Measurements from ENCODE around the gene SUPT5H. TPM values are rescaled to one million over a fixed set of nuclear protein-coding genes. Genes with fewer than 3 reads are reported as not detected.
"Not testable (repeated sequence)": the region's sequence is repeated elsewhere in the genome, so short reads cannot be mapped to it uniquely, and the experiment has no call there.

The SUPT5H gene
- total RNA-seq, 3 donors from 2014 or later = 101 to 122 (median 102) TPM

DNA sequence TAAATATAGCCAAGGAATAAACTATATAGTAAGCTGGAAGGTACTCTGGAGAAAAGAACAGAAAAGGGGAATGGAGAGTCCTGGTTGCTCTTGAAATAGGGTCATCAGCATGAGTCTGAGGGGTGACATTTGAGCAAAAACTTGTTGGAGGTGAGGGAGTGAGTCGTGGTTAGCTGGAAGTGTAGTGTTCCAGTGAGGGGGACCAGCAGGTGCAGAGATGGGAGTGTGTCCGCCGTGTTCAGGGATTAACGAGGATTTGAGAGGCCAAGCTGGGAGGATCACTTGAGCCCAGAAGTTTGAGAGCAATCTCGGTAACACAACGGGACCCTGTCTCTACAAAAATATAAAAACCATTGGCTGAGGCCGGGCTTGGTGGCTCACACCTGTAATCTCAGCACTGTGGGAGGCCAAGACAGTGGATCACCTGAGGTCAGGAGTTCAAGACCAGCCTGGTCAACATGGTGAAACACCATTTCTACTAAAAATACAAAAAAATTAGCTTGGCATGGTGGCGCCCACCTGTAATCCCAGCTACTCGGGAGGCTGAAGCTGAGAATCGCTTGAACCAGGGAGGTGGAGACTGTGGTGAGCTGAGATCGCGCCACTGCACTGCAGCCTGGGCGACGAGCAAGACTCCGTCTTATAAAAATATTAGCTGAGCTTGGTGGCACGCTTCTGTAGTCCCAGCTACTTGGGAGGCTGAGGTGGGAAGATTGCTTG is 1.1 kb downstream of the SUPT5H start:
- Histone ChIP-seq H3K4me1 (ENCODE audit: low read depth) (peaks cover 12% of the 10 kb centered on the region), H3K4me3 (no peak overlapping the region), H3K9me3 (no peaks in the 10 kb centered on the region), H3K36me3 (ENCODE audit: low read depth) (no peaks in the 10 kb centered on the region)
- ATAC-seq (no peak), DNase-seq (peak in 1 of 3 donors; percentile 29)
- intact Hi-C loops (cut with DNase I, micrococcal nuclease) = no loop called here
- TF ChIP-seq, protein P1, sequence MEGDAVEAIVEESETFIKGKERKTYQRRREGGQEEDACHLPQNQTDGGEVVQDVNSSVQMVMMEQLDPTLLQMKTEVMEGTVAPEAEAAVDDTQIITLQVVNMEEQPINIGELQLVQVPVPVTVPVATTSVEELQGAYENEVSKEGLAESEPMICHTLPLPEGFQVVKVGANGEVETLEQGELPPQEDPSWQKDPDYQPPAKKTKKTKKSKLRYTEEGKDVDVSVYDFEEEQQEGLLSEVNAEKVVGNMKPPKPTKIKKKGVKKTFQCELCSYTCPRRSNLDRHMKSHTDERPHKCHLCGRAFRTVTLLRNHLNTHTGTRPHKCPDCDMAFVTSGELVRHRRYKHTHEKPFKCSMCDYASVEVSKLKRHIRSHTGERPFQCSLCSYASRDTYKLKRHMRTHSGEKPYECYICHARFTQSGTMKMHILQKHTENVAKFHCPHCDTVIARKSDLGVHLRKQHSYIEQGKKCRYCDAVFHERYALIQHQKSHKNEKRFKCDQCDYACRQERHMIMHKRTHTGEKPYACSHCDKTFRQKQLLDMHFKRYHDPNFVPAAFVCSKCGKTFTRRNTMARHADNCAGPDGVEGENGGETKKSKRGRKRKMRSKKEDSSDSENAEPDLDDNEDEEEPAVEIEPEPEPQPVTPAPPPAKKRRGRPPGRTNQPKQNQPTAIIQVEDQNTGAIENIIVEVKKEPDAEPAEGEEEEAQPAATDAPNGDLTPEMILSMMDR (IDR thresholded peaks at IDR 0.05) = no peak

DNA sequence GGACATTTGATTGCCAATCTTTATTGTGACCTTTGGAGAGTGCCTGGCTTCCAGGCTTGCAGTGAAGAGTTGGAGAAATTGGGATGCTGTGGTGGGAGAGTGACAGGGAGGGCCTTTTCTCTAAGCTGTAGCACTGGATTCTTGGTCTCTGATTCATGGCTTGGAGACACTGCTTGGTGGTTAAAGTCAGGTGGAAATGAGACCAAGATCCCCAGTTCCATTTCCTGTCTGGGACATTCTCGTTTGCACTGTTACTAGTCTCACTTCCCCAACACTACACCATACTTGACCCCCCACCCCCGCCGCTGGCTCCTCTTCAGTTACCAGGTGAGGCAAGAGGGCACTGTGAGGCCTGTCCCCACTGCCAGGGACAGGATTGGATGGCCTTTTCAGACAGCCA is 2.9 kb downstream of the SUPT5H start:
- Histone ChIP-seq H3K9me3 (no peaks in the 10 kb centered on the region), H3K36me3 (ENCODE audit: low read depth) (no peaks in the 10 kb centered on the region), H3K4me1 (ENCODE audit: low read depth) (peaks cover 12% of the 10 kb centered on the region), H3K4me3 (no peak overlapping the region)
- intact Hi-C loops (cut with DNase I, micrococcal nuclease) = no loop called here
- ATAC-seq (no peak), DNase-seq (peak in 1 of 3 donors; percentile 40)
- TF ChIP-seq, protein P1 (IDR thresholded peaks at IDR 0.05) = no peak

DNA sequence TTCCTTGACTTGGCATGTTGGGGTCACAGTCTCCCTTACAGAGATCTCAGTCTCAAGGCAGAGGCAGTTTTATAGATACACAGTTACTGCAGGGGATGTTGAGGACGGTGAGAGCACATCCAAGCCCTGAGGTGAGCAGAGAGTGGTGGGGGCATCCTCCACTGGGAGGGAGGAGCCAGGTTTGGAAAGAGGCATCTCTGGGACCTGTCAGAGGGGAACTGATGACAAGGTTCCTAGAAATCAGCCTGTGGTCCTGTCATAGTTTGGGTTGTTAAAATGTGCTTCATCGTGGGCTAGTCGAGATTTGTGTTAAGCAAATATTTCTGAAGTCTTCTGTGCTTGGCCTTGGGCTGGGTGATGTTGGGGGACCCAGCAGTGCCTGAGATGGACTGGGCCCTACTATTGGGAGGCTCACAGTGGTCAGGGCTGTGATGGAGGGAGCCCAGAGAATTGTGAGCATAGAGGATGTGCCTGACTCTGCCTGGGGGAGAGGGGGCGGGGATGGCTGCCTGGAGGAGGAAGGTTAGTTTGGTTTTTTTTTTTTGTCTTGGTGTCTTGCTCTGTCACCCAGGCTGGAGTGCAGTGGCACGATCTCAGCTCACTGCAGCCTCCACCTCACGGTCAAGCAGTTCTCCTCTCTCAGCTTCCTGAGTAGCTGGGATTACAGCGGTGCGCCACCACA is 3.9 kb downstream of the SUPT5H start:
- ATAC-seq = no peak
- DNase-seq = peak in 1 of 3 donors; percentile 3

DNA sequence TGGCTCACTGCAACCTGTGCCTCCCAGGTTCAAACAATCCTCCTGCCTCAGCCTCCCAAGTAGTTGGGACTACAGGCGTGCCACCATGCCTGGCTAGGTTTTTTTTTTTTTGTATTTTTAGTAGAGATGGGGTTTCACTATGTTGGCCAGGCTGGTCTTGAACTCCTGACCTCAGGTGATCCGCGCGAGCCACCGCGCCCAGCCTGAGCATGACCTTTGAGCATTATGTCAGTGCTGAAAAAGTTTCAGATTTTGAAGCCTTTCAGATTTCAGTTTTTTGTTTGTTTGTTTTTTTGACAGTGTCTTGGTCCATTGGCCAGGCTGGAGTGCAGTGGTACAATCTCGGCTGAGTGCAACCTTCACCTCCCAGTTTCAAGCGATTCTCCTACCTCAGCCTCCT is 5.9 kb downstream of the SUPT5H start:
- intact Hi-C loops (cut with DNase I, micrococcal nuclease); H3K36me3 ChIP-seq (ENCODE audit: low read depth); H3K9me3 ChIP-seq; H3K4me3 ChIP-seq; DNase-seq; ATAC-seq: not testable (repeated sequence)
- peaks cover 10% of the 10 kb centered on the region for H3K4me1 ChIP-seq (ENCODE audit: low read depth)

More for the DNA sequence above, 3.9 kb downstream of the SUPT5H start:
- Histone ChIP-seq H3K36me3 (ENCODE audit: low read depth) (no peaks in the 10 kb centered on the region), H3K4me3 (no peak overlapping the region), H3K4me1 (ENCODE audit: low read depth) (peaks cover 12% of the 10 kb centered on the region), H3K9me3 (no peaks in the 10 kb centered on the region)
- TF ChIP-seq, protein P1 (IDR thresholded peaks at IDR 0.05) = no peak
- intact Hi-C loops (cut with DNase I, micrococcal nuclease) = no loop called here

DNA sequence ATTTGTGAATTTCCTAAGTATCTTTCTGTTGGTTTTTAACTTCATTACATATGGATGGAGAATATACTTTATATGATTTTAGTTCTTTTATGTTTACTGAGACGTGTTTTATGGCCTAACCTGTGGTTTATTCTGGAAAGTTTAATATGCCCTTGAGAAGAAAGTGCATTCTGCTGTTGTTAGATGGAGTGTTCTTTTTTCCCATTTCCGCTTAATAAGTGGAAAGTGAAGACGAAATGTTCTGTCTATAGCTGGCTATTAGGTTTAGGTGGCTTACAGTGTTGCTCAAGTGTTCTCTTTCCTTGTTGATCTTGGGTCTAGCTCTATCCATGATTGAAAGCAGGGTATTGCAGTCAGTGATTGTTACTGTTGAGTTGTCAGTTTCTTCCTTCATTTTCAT is 18.0 kb downstream of the SUPT5H start:
- DNase-seq (no peak), ATAC-seq (no peak)
- Histone ChIP-seq H3K36me3 (ENCODE audit: low read depth) (peaks cover 16% of the 10 kb centered on the region), H3K9me3 (no peaks in the 10 kb centered on the region), H3K4me1 (ENCODE audit: low read depth) (no peaks in the 10 kb centered on the region), H3K4me3 (no peak overlapping the region)
- TF ChIP-seq, protein P1 (IDR thresholded peaks at IDR 0.05) = no peak
- intact Hi-C loops (cut with DNase I, micrococcal nuclease) = no loop called here
